ENCODE data around the gene EPHB2.

Gene EPHB2

GRCh38 chr1:22957066-22957465, 246.4 kb downstream of the EPHB2 start:
- no peak overlapping the region for H4K8ac ChIP-seq (ENCODE audit: low read depth, low read length)
- H3K4ac ChIP-seq (ENCODE audit: low read length): no peak overlapping the region
- no peak overlapping the region for H3K27ac ChIP-seq (replicated peaks; ENCODE audit: low read length)
- no peak overlapping the region for H2AK5ac ChIP-seq (ENCODE audit: low read depth, low read length)
- no peaks in the 10 kb centered on the region for H3K79me1 ChIP-seq (ENCODE audit: low read depth, low read length)
- H2AFZ ChIP-seq (ENCODE audit: low read length): no peak overlapping the region
- no peak overlapping the region for H4K91ac ChIP-seq (ENCODE audit: low read depth, low read length, poor library complexity)
- no peak overlapping the region for H3K9ac ChIP-seq (ENCODE audit: low read depth, low read length, poor library complexity)
- H3K9me3 ChIP-seq (replicated peaks in 1 of 2; ENCODE audit: control insufficient read depth in 2 of 2, insufficient read depth in 1 of 2, low read depth in 1 of 2, low read length in 2 of 2): peaks cover 0 to 2% of the 10 kb centered on the region in 2 donors
- peaks cover 3 to 25% (median 16%) of the 10 kb centered on the region in 3 experiments for H3K27me3 ChIP-seq (ENCODE audit: control insufficient read depth in 3 of 3, insufficient read depth in 3 of 3, low read depth in 1 of 3, low read length in 3 of 3)
- H2BK12ac ChIP-seq (ENCODE audit: low read length): no peak overlapping the region
- H3K4me1 ChIP-seq (ENCODE audit: control insufficient read depth in 2 of 2, insufficient read depth in 1 of 2, low read depth in 1 of 2, low read length in 2 of 2): no peaks in the 10 kb centered on the region
- H2BK15ac ChIP-seq (ENCODE audit: low read length): no peak overlapping the region
- no peak overlapping the region for H3K18ac ChIP-seq (ENCODE audit: low read length)
- H3K36me3 ChIP-seq (replicated peaks in 1 of 2; ENCODE audit: control insufficient read depth in 2 of 2, insufficient read depth in 2 of 2, low read length in 2 of 2): no peaks in the 10 kb centered on the region
- H3K23ac ChIP-seq (ENCODE audit: low read depth, low read length, poor library complexity): no peak overlapping the region
- H3K4me3 ChIP-seq (ENCODE audit: low read length in 2 of 2): no peak overlapping the region
- WGBS, 2 donors (ENCODE audit: extremely low coverage in 2 of 2, insufficient read length in 2 of 2, insufficient replicate concordance in 1 of 2): no CpG with 5 or more reads among the region's 3 CpGs
- no peak overlapping the region for H3K14ac ChIP-seq (ENCODE audit: low read length)
- no peak overlapping the region for H2BK5ac ChIP-seq (ENCODE audit: low read length)
- no peak overlapping the region for H3K4me2 ChIP-seq (ENCODE audit: insufficient read depth, low read length, poor library complexity, severe bottlenecking)
- H2BK120ac ChIP-seq (ENCODE audit: low read depth, low read length): no peak overlapping the region
- no peak for DNase-seq (ENCODE audit: low spot score)

DNA sequence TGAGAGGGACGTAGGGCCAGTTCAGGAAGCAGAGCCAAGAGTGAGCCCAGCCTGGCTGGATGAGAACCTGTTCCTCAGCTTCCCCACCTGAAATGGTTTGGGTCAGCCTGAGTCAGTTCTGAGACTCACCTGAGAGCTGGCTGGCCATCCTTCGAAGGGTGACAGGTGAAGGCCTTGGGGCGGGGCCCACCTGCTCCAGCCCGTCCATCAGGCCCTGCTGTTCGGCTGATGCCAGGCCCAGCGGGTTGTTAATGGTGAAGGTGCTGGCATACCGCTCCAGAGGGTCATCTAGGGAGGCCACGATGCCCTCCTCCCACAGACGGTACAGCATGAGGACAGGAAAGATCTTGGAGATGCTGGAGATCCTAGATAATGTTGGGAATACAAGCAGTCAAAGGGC, 247.9 kb downstream of the EPHB2 start:
- H3K27me3 ChIP-seq (ENCODE audit: control insufficient read depth in 3 of 3, insufficient read depth in 3 of 3, low read depth in 1 of 3, low read length in 3 of 3): peaks cover 1 to 37% (median 8%) of the 10 kb centered on the region in 3 experiments
- no peak overlapping the region for H3K18ac ChIP-seq (ENCODE audit: low read length)
- no peak overlapping the region for H2BK5ac ChIP-seq (ENCODE audit: low read length)
- peak overlapping the region; percentile 76 for H2AK5ac ChIP-seq (ENCODE audit: low read depth, low read length)
- no peak overlapping the region for H3K23ac ChIP-seq (ENCODE audit: low read depth, low read length, poor library complexity)
- no peaks in the 10 kb centered on the region for H3K4me1 ChIP-seq (ENCODE audit: control insufficient read depth in 2 of 2, insufficient read depth in 1 of 2, low read depth in 1 of 2, low read length in 2 of 2)
- H2BK120ac ChIP-seq (ENCODE audit: low read depth, low read length): no peak overlapping the region
- H2AFZ ChIP-seq (ENCODE audit: low read length): no peak overlapping the region
- no peak overlapping the region for H2BK12ac ChIP-seq (ENCODE audit: low read length)
- H4K91ac ChIP-seq (ENCODE audit: low read depth, low read length, poor library complexity): no peak overlapping the region
- peak overlapping the region; percentile 67 for H3K14ac ChIP-seq (ENCODE audit: low read length)
- DNase-seq (ENCODE audit: low spot score): no peak
- WGBS, 2 donors (ENCODE audit: extremely low coverage in 2 of 2, insufficient read length in 2 of 2, insufficient replicate concordance in 1 of 2): no CpG with 5 or more reads among the region's 9 CpGs
- H3K27ac ChIP-seq (replicated peaks; ENCODE audit: low read length): no peak overlapping the region
- H3K9ac ChIP-seq (ENCODE audit: low read depth, low read length, poor library complexity): no peak overlapping the region
- H2BK15ac ChIP-seq (ENCODE audit: low read length): no peak overlapping the region
- H3K4ac ChIP-seq (ENCODE audit: low read length): no peak overlapping the region
- no peak overlapping the region for H4K8ac ChIP-seq (ENCODE audit: low read depth, low read length)
- H3K4me2 ChIP-seq (ENCODE audit: insufficient read depth, low read length, poor library complexity, severe bottlenecking): no peak overlapping the region
- H3K9me3 ChIP-seq (replicated peaks in 1 of 2; ENCODE audit: control insufficient read depth in 2 of 2, insufficient read depth in 1 of 2, low read depth in 1 of 2, low read length in 2 of 2): peaks cover 0 to 2% of the 10 kb centered on the region in 2 donors
- H3K79me1 ChIP-seq (ENCODE audit: low read depth, low read length): no peaks in the 10 kb centered on the region
- H3K36me3 ChIP-seq (replicated peaks in 1 of 2; ENCODE audit: control insufficient read depth in 2 of 2, insufficient read depth in 2 of 2, low read length in 2 of 2): no peaks in the 10 kb centered on the region
- H3K4me3 ChIP-seq (ENCODE audit: low read length in 2 of 2): peak overlapping the region in 1 of 2 donors; percentile 44

- Histone ChIP-seq H3K9me3 (replicated peaks in 1 of 2; ENCODE audit: control insufficient read depth in 2 of 2, insufficient read depth in 1 of 2, low read depth in 1 of 2, low read length in 2 of 2) (peaks cover 0 to 2% of the 10 kb centered on the region in 2 donors), H3K4ac (ENCODE audit: low read length) (no peak overlapping the region), H2BK5ac (ENCODE audit: low read length) (no peak overlapping the region), H3K4me1 (ENCODE audit: control insufficient read depth in 2 of 2, insufficient read depth in 1 of 2, low read depth in 1 of 2, low read length in 2 of 2) (no peaks in the 10 kb centered on the region), H3K4me3 (ENCODE audit: low read length in 2 of 2) (no peak overlapping the region), H3K18ac (ENCODE audit: low read length) (no peak overlapping the region), H3K4me2 (ENCODE audit: insufficient read depth, low read length, poor library complexity, severe bottlenecking) (no peak overlapping the region), H3K23ac (ENCODE audit: low read depth, low read length, poor library complexity) (no peak overlapping the region), H3K27me3 (ENCODE audit: control insufficient read depth in 3 of 3, insufficient read depth in 3 of 3, low read depth in 1 of 3, low read length in 3 of 3) (peaks cover 0 to 32% (median 0%) of the 10 kb centered on the region in 3 experiments), H3K79me1 (ENCODE audit: low read depth, low read length) (no peaks in the 10 kb centered on the region), H2AFZ (ENCODE audit: low read length) (no peak overlapping the region), H3K27ac (replicated peaks; ENCODE audit: low read length) (no peak overlapping the region), H2BK12ac (ENCODE audit: low read length) (no peak overlapping the region), H3K14ac (ENCODE audit: low read length) (no peak overlapping the region), H3K9ac (ENCODE audit: low read depth, low read length, poor library complexity) (no peak overlapping the region), H4K91ac (ENCODE audit: low read depth, low read length, poor library complexity) (no peak overlapping the region), H2AK5ac (ENCODE audit: low read depth, low read length) (no peak overlapping the region), H2BK120ac (ENCODE audit: low read depth, low read length) (no peak overlapping the region), H3K36me3 (replicated peaks in 1 of 2; ENCODE audit: control insufficient read depth in 2 of 2, insufficient read depth in 2 of 2, low read length in 2 of 2) (no peaks in the 10 kb centered on the region), H4K8ac (ENCODE audit: low read depth, low read length) (no peak overlapping the region), H2BK15ac (ENCODE audit: low read length) (no peak overlapping the region)
- WGBS, 2 donors (ENCODE audit: extremely low coverage in 2 of 2, insufficient read length in 2 of 2, insufficient replicate concordance in 1 of 2): no CpG with 5 or more reads among the region's 7 CpGs
- DNase-seq (ENCODE audit: low spot score): no peak
These were observed 249.1 kb downstream of the EPHB2 start for GRCh38 chr1:22959545-22960360.

DNA sequence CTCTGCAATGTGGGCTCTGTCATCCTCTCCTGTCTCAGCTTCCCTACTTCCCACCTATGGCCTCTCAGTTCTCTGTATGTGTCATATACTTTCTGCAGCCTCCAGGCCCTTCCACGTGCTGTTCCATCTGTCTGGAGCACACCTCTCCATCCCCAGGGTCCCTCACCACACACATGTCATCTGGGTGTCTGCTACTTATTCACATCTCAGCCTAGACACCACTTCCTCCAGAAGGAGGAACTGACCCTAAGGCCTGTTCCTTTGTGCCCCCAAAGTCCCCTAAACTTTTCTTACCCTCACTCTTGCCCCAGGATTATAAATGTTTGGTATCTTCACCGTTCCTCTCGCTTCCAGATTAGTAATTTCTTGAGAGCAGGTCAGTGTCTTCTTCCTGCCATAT, 251.9 kb downstream of the EPHB2 start:
- no peak overlapping the region for H3K27ac ChIP-seq (replicated peaks; ENCODE audit: low read length)
- H3K4me3 ChIP-seq (ENCODE audit: low read length in 2 of 2): no peak overlapping the region
- no peak overlapping the region for H3K14ac ChIP-seq (ENCODE audit: low read length)
- no peak overlapping the region for H3K9ac ChIP-seq (ENCODE audit: low read depth, low read length, poor library complexity)
- H3K18ac ChIP-seq (ENCODE audit: low read length): no peak overlapping the region
- no peak overlapping the region for H3K23ac ChIP-seq (ENCODE audit: low read depth, low read length, poor library complexity)
- H3K36me3 ChIP-seq (replicated peaks in 1 of 2; ENCODE audit: control insufficient read depth in 2 of 2, insufficient read depth in 2 of 2, low read length in 2 of 2): no peaks in the 10 kb centered on the region
- no peak overlapping the region for H2BK120ac ChIP-seq (ENCODE audit: low read depth, low read length)
- H3K79me1 ChIP-seq (ENCODE audit: low read depth, low read length): no peaks in the 10 kb centered on the region
- H4K8ac ChIP-seq (ENCODE audit: low read depth, low read length): no peak overlapping the region
- H2BK15ac ChIP-seq (ENCODE audit: low read length): no peak overlapping the region
- H3K4me2 ChIP-seq (ENCODE audit: insufficient read depth, low read length, poor library complexity, severe bottlenecking): no peak overlapping the region
- H2AFZ ChIP-seq (ENCODE audit: low read length): no peak overlapping the region
- no CpG with 5 or more reads among the region's 3 CpGs for WGBS, 2 donors (ENCODE audit: extremely low coverage in 2 of 2, insufficient read length in 2 of 2, insufficient replicate concordance in 1 of 2)
- no peak for DNase-seq (ENCODE audit: low spot score)
- H2BK12ac ChIP-seq (ENCODE audit: low read length): no peak overlapping the region
- H2AK5ac ChIP-seq (ENCODE audit: low read depth, low read length): no peak overlapping the region
- H3K4ac ChIP-seq (ENCODE audit: low read length): no peak overlapping the region
- H3K4me1 ChIP-seq (ENCODE audit: control insufficient read depth in 2 of 2, insufficient read depth in 1 of 2, low read depth in 1 of 2, low read length in 2 of 2): no peaks in the 10 kb centered on the region
- H4K91ac ChIP-seq (ENCODE audit: low read depth, low read length, poor library complexity): no peak overlapping the region
- H2BK5ac ChIP-seq (ENCODE audit: low read length): no peak overlapping the region
- peaks cover 0 to 3% of the 10 kb centered on the region in 2 donors for H3K9me3 ChIP-seq (replicated peaks in 1 of 2; ENCODE audit: control insufficient read depth in 2 of 2, insufficient read depth in 1 of 2, low read depth in 1 of 2, low read length in 2 of 2)
- H3K27me3 ChIP-seq (ENCODE audit: control insufficient read depth in 3 of 3, insufficient read depth in 3 of 3, low read depth in 1 of 3, low read length in 3 of 3): peaks cover 0 to 27% (median 0%) of the 10 kb centered on the region in 3 experiments

All from neuronal stem cell (in vitro differentiated cells).